Tibial nerve (tissue), 4 donors: ENCODE data around the gene MBP. TPM values are rescaled to one million over a fixed set of nuclear protein-coding genes. Genes with fewer than 3 reads are reported as not detected.

Source experiments
- DNase-seq, 2 donors: peaks; one replicate each; pipeline ENCODE4 v3.0.0-alpha.2; 2019; ENCODE audit warnings: low spot score in 2 of 2
- H3K27ac ChIP-seq, 4 donors: fragments of 200-600 bp; sonication (generic) in 3 of 4; one replicate each; pipeline ENCODE4 v1.5.1; 2017 to 2019; ENCODE audit warnings: mild to moderate bottlenecking in 1 of 4
- H3K27me3 ChIP-seq, 2 donors: fragments of 200-600 bp; sonication (generic) in 1 of 2; one replicate each; pipeline versions ENCODE4 v1.5.1 to v1.6.0; 2017 to 2019
- H3K36me3 ChIP-seq, 3 donors: fragments of 200-600 bp; sonication (generic); one replicate each; pipeline ENCODE4 v1.5.1; 2018 to 2019
- H3K4me1 ChIP-seq, 4 donors: fragments of 200-600 bp; sonication (generic) in 3 of 4; one replicate each; pipeline ENCODE4 v1.5.1; 2017 to 2019
- H3K4me3 ChIP-seq, 4 donors: fragments of 200-600 bp; sonication (generic) in 3 of 4; one replicate each; pipeline ENCODE4 v1.5.1; 2017 to 2019; ENCODE audit warnings: mild to moderate bottlenecking in 1 of 4, moderate library complexity in 1 of 4
- H3K9me3 ChIP-seq, 4 donors: fragments of 200-600 bp; sonication (generic) in 3 of 4; one replicate each; pipeline ENCODE4 v1.5.1; 2017 to 2019
- EP300 ChIP-seq, 2 donors: sonication (generic); formaldehyde crosslinking; IDR thresholded peaks; one replicate each; pipeline ENCODE4 v1.6.1; 2017; ENCODE audit warnings: antibody characterized with exemption in 2 of 2, mild to moderate bottlenecking in 1 of 2
- POLR2A ChIP-seq, 2 donors: fragments of 450-650 bp; IDR thresholded peaks; one replicate each; pipeline ENCODE4 v1.6.1; 2017; ENCODE audit warnings: antibody characterized with exemption in 2 of 2, mild to moderate bottlenecking in 2 of 2, moderate library complexity in 2 of 2
- WGBS, 2 donors: methylation state at CpG; one replicate each; pipeline ENCODE4 v1.1.5; 2018; 5-methylcytosine and 5-hydroxymethylcytosine counted together
- total RNA-seq, 4 donors: library from RNA; depleted of rRNA; stranded (reverse); fragments of >200 nt; gene quantifications; one replicate each; pipeline ENCODE4 v1.1.0, GENCODE V29; 2016
- TF ChIP-seq, protein P1 (sequence below), 5 experiments: fragments of 200-600 bp in 3 of 5; fragments of 450-650 bp in 2 of 5; sonication (generic) in 3 of 5; IDR thresholded peaks; one replicate each; pipeline ENCODE4 v1.5.1; 2016 to 2019; ENCODE audit warnings: antibody characterized with exemption in 5 of 5, mild to moderate bottlenecking in 3 of 5, moderate library complexity in 2 of 5

The MBP gene
- total RNA-seq, 4 donors from 2014 or later = 831 to 1,485 (median 1,405) TPM

DNA sequence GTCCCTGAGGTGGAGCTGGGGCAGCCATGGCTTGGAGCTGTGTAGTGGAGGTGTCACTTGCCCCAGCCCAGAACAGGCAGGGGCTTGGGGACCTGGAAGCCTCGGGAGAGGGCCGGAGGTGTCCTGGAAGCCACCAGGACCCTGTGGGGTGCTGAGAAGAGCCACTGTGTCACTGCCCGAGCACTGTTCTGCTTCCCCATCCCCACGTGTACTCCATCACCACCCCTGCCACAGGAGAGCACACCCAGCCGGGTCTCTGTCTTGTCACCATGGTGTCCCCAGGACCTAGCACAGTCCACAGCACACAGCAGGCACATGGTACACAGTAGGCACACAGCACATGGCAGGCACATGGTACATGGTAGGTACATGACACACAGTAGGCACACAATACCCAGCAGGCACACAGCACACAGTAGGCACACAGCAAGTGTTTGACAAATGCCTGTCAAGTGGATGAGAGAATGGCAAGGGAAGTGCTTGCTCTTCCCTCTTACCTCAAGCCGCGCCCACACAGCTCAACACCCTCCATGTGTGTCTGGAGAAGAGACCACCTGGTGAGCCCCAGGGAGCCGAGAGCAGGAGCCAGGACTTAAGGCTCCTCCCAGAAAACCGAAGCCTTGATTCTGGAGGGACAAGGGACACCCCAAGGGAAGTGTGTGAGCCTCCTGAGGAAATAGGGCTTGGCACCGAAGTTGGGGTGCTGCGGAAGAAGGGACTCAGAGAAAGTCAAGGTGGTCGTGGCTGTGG lies 13.3 kb downstream of the MBP start:
- Histone ChIP-seq H3K4me3 (no peak overlapping the region), H3K36me3 (no peaks in the 10 kb centered on the region), H3K4me1 (peaks cover 0 to 11% (median 5%) of the 10 kb centered on the region in 4 donors), H3K27me3 (no peaks in the 10 kb centered on the region), H3K27ac (no peak overlapping the region), H3K9me3 (no peaks in the 10 kb centered on the region)
- no peak for TF ChIP-seq EP300 (IDR thresholded peaks at IDR 0.05)
- TF ChIP-seq POLR2A (IDR thresholded peaks at IDR 0.05) = no peak
- TF ChIP-seq, protein P1, sequence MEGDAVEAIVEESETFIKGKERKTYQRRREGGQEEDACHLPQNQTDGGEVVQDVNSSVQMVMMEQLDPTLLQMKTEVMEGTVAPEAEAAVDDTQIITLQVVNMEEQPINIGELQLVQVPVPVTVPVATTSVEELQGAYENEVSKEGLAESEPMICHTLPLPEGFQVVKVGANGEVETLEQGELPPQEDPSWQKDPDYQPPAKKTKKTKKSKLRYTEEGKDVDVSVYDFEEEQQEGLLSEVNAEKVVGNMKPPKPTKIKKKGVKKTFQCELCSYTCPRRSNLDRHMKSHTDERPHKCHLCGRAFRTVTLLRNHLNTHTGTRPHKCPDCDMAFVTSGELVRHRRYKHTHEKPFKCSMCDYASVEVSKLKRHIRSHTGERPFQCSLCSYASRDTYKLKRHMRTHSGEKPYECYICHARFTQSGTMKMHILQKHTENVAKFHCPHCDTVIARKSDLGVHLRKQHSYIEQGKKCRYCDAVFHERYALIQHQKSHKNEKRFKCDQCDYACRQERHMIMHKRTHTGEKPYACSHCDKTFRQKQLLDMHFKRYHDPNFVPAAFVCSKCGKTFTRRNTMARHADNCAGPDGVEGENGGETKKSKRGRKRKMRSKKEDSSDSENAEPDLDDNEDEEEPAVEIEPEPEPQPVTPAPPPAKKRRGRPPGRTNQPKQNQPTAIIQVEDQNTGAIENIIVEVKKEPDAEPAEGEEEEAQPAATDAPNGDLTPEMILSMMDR (IDR thresholded peaks at IDR 0.05) = no peak
- no peak for DNase-seq
- WGBS, 2 donors = 91 to 92% methylated on average over 11 to 12 of the region's 12 CpGs

DNA sequence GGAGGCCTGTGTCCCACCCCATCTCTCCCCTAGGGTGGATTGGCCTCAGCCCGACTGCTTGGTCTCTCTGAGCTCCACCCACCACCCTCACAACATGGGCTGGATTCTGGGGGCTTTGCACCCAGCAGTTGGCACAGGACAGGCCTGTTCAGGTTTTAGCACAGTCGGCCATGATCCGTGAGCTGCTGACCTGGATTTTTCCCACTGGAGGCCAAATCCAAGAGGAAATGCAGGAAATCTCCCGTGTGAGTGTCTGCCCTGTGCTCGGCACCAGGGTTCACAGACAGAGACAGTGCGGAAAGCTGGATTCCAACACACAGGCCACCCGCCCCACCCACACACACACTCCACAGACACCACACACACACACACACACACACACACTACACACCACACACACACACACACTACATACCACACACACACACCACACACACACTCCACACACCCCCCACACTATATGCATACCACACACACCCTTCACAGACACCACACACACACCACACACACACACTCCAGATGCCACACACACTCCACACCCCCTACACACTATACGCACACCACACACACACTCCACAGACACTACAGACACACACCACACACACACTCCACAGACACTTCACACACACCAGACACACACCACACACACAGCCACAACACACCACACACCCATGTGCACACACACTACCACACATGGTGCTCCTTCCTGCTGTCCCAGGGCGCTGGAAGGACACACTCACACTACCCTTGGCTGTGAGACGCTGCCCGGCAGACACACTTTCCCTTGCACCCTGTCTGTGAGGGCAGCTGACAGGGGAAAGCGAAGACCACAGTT lies 14.1 kb downstream of the MBP start:
- H3K36me3 ChIP-seq = no peaks in the 10 kb centered on the region
- H3K4me1 ChIP-seq = peaks cover 0 to 15% (median 2%) of the 10 kb centered on the region in 4 donors
- H3K9me3 ChIP-seq = no peaks in the 10 kb centered on the region
- no peaks in the 10 kb centered on the region for H3K27me3 ChIP-seq
- no peak for DNase-seq
- 92 to 95% methylated on average over 12 of the region's 12 CpGs for WGBS, 2 donors
- no peak overlapping the region for H3K27ac ChIP-seq
- no peak for TF ChIP-seq POLR2A (IDR thresholded peaks at IDR 0.05)
- no peak for TF ChIP-seq EP300 (IDR thresholded peaks at IDR 0.05)
- TF ChIP-seq, protein P1 (IDR thresholded peaks at IDR 0.05) = no peak
- H3K4me3 ChIP-seq = no peak overlapping the region

DNA sequence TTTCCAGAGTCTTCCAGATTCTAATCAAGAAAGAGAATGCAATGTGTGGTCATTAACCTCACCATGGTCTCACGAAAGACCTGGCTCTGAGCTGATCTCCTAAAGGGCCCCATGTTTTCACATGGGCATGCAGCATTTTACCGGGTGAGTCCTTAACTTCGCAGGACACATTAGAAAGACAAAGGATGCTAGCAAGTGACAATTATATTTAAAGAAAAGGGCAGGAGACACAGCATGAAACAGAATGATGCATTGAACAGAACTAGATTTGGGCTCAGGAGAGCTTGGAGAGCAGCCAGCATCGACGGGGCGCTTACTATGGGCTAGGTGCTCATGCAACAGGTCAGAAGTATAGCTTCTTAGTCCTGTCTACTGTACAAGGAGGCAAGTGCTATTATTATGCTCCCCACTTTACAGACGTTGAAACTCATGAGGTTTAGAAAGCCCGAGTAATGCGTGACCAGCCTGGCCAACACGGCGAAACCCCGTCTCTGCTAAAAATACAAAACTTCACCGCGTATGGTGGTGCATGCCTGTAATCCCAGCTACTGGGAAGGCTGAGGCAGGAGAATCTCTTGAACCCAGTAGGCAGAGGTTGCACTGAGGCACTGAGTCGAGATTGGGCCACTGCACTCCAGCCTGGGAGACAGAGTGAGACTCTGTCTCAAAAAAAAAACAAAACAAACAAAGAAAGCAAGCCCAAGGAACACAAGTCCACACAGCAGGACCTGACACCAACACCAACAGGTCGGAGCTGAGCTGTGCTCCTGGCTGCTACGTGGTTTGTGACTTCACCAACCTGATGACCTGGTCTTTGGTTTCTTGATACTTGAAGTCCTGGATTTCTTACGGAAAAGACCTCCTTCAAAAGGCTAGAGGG lies 16.1 kb downstream of the MBP start:
- Histone ChIP-seq H3K27ac (peak overlapping the region in 2 of 4 donors; percentile 7 to 81), H3K4me3 (no peak overlapping the region), H3K27me3 (no peaks in the 10 kb centered on the region), H3K4me1 (peaks cover 0 to 15% (median 1%) of the 10 kb centered on the region in 4 donors), H3K9me3 (no peaks in the 10 kb centered on the region), H3K36me3 (no peaks in the 10 kb centered on the region)
- TF ChIP-seq EP300 (IDR thresholded peaks at IDR 0.05) (no peak), POLR2A (IDR thresholded peaks at IDR 0.05) (no peak)
- TF ChIP-seq, protein P1 (IDR thresholded peaks at IDR 0.05) = no peak
- WGBS, 2 donors = 89 to 90% methylated on average over 18 of the region's 18 CpGs
- DNase-seq = no peak

DNA sequence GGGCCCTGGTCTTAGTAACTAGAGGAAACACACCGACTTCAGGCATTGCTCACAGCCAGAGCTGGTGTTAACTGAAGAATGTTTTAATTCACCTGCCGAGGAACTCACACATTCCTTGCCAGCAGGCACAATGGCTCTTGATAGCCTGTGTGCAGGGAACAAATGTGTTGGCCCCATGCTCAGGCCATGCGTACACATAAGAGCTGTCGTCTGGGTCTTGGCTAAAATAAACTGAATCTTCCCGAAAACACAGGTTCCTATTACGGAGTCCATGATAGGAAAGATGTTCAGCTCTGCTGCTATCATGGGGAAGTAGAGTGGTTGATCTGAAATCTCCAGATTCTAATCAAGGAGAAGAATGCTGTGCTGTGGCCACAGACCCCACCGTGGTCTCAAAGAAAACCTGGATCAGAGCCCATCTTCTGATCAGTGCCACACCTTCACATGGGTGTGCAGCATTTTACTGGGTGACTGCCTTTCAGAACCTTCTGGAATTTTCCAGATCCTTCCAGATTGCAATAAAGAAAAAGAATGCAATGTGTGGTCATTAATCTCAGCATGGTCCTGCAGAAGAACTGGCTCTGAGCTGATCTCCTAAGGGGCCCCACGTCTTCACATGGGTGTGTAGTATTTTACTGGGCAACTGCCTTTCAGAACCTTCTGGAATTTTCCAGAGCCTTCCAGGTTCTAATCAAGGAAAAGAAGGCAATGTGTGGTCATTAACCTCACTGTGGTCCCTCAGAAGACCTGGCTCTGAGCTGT lies 17.2 kb downstream of the MBP start:
- Histone ChIP-seq H3K27ac (peak overlapping the region; percentile 58 to 86 (median 80)), H3K4me3 (no peak overlapping the region), H3K27me3 (no peaks in the 10 kb centered on the region), H3K9me3 (no peaks in the 10 kb centered on the region), H3K36me3 (no peaks in the 10 kb centered on the region), H3K4me1 (peaks cover 0 to 15% (median 1%) of the 10 kb centered on the region in 4 donors)
- no peak for DNase-seq
- TF ChIP-seq, protein P1 (IDR thresholded peaks at IDR 0.05) = no peak
- TF ChIP-seq EP300 (IDR thresholded peaks at IDR 0.05) (peak in 1 of 2 donors; percentile 36), POLR2A (IDR thresholded peaks at IDR 0.05) (no peak)
- 60 to 78% methylated on average over 7 to 8 of the region's 8 CpGs for WGBS, 2 donors
